Activated T-cell treated with anti-CD3 and anti-CD28 coated beads, Interleukin-2, amount 50 U/mL, for 1 hour (primary cell): ENCODE results near the gene FAM210B.
A peak's percentile ranks its signal among the peaks of the same experiment; 100 is the strongest.
"Not testable (repeated sequence)": the region's sequence is repeated elsewhere in the genome, so short reads cannot be mapped to it uniquely, and the experiment has no call there.

ENCODE experiments used
- DNase-seq: peaks from one replicate; pipeline ENCODE4 v3.0.0-alpha.2; 2020

Gene FAM210B

GRCh38 chr20:56361900-56362299 lies 3.1 kb downstream of the FAM210B start:
- no peak for DNase-seq

- no peak for DNase-seq
Measured at GRCh38 chr20:56362833-56363413, 4.1 kb downstream of the FAM210B start.

GRCh38 chr20:56363491-56363890 lies 4.7 kb downstream of the FAM210B start:
- DNase-seq, result no peak

GRCh38 chr20:56368351-56369134 lies 9.8 kb downstream of the FAM210B start:
- no peak for DNase-seq

GRCh38 chr20:56369179-56369578 lies 10.4 kb downstream of the FAM210B start:
- no peak for DNase-seq

- no peak for DNase-seq
Measured at GRCh38 chr20:56371977-56372376, 13.2 kb downstream of the FAM210B start.

GRCh38 chr20:56372850-56373249 lies 14.1 kb downstream of the FAM210B start:
- DNase-seq, result no peak

GRCh38 chr20:56373942-56374341 lies 15.2 kb downstream of the FAM210B start:
- no peak for DNase-seq

GRCh38 chr20:56376331-56376730 lies 17.6 kb downstream of the FAM210B start:
- no peak for DNase-seq

- DNase-seq, result no peak
Measured at GRCh38 chr20:56378386-56378785, 19.6 kb downstream of the FAM210B start.

- DNase-seq, result no peak
Measured at GRCh38 chr20:56380375-56380774, 21.6 kb downstream of the FAM210B start.

- no peak for DNase-seq
Measured at GRCh38 chr20:56381501-56381900, 22.7 kb downstream of the FAM210B start.

- DNase-seq, result no peak
Measured at GRCh38 chr20:56382696-56383095, 23.9 kb downstream of the FAM210B start.

GRCh38 chr20:56383334-56383733 lies 24.6 kb downstream of the FAM210B start:
- DNase-seq, result no peak

- no peak for DNase-seq
Measured at GRCh38 chr20:56385130-56385529, 26.4 kb downstream of the FAM210B start.

GRCh38 chr20:56386219-56386618 lies 27.4 kb downstream of the FAM210B start:
- DNase-seq, result no peak

- no peak for DNase-seq
Measured at GRCh38 chr20:56388882-56389281, 30.1 kb downstream of the FAM210B start.

- no peak for DNase-seq
Measured at GRCh38 chr20:56389807-56390206, 31.0 kb downstream of the FAM210B start.

GRCh38 chr20:56390396-56390795 lies 31.6 kb downstream of the FAM210B start:
- DNase-seq, result not testable (repeated sequence)

GRCh38 chr20:56391037-56391436 lies 32.3 kb downstream of the FAM210B start:
- no peak for DNase-seq

GRCh38 chr20:56391596-56392131 lies 32.9 kb downstream of the FAM210B start:
- no peak for DNase-seq

- DNase-seq, result peak; percentile 99
Measured at GRCh38 chr20:56392132-56392880, 33.5 kb downstream of the FAM210B start, which contains the start of the genes AURKA and CSTF1. Gene AURKA, minus strand, starts transcription at chr20:56392215. Its CDS starts 4,018 bp downstream, at chr20:56388197. Gene CSTF1, plus strand, starts transcription at chr20:56392645. Its CDS starts 2,908 bp downstream, at chr20:56395553.

GRCh38 chr20:56392881-56393482 lies 34.2 kb downstream of the FAM210B start:
- DNase-seq, result no peak
